ENCODE data around the gene IFT88.

GRCh38 chr13:20544201-20544923 is 22.6 kb upstream of the IFT88 start:
- TF ChIP-seq, protein P1, sequence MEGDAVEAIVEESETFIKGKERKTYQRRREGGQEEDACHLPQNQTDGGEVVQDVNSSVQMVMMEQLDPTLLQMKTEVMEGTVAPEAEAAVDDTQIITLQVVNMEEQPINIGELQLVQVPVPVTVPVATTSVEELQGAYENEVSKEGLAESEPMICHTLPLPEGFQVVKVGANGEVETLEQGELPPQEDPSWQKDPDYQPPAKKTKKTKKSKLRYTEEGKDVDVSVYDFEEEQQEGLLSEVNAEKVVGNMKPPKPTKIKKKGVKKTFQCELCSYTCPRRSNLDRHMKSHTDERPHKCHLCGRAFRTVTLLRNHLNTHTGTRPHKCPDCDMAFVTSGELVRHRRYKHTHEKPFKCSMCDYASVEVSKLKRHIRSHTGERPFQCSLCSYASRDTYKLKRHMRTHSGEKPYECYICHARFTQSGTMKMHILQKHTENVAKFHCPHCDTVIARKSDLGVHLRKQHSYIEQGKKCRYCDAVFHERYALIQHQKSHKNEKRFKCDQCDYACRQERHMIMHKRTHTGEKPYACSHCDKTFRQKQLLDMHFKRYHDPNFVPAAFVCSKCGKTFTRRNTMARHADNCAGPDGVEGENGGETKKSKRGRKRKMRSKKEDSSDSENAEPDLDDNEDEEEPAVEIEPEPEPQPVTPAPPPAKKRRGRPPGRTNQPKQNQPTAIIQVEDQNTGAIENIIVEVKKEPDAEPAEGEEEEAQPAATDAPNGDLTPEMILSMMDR (IDR thresholded peaks at IDR 0.05): no peak
- no peak for TF ChIP-seq EP300 (IDR thresholded peaks at IDR 0.05)
- no peak for TF ChIP-seq POLR2A (IDR thresholded peaks at IDR 0.05)

All from suprapubic skin (tissue), 3 donors.